Activated CD4-positive, alpha-beta T cell treated with anti-CD3 and anti-CD28 coated beads for 4 hours (primary cell): Measurements from ENCODE around the gene PRDM11.
A peak's percentile ranks its signal among the peaks of the same experiment; 100 is the strongest.

ENCODE experiments used
- DNase-seq, 2 donors: peaks; one replicate each; pipeline ENCODE4 v3.0.0-alpha.2; 2020

PRDM11 gene

GRCh38 chr11:45213316-45213665 lies 66.9 kb downstream of the PRDM11 start:
- no peak for DNase-seq

GRCh38 chr11:45213717-45214116 lies 67.3 kb downstream of the PRDM11 start:
- DNase-seq, result no peak

- DNase-seq, result no peak
Observed at GRCh38 chr11:45215098-45215865, 68.8 kb downstream of the PRDM11 start.

GRCh38 chr11:45216031-45216430 lies 69.6 kb downstream of the PRDM11 start:
- DNase-seq, result no peak

GRCh38 chr11:45216901-45217300 lies 70.5 kb downstream of the PRDM11 start:
- DNase-seq, result no peak

GRCh38 chr11:45217991-45218390 lies 71.6 kb downstream of the PRDM11 start:
- DNase-seq, result no peak

- no peak for DNase-seq
Observed at GRCh38 chr11:45218705-45219104, 72.3 kb downstream of the PRDM11 start.

- no peak for DNase-seq
Observed at GRCh38 chr11:45219411-45219810, 73.0 kb downstream of the PRDM11 start.

- DNase-seq, result no peak
Observed at GRCh38 chr11:45223496-45223895, 77.1 kb downstream of the PRDM11 start.

- DNase-seq, result no peak
Observed at GRCh38 chr11:45224766-45225165, 78.3 kb downstream of the PRDM11 start.

- no peak for DNase-seq
Observed at GRCh38 chr11:45225277-45225676, 78.8 kb downstream of the PRDM11 start.

- no peak for DNase-seq
Observed at GRCh38 chr11:45225961-45226871, 79.8 kb downstream of the PRDM11 start.

- no peak for DNase-seq
Observed at GRCh38 chr11:45226901-45227300, 80.5 kb downstream of the PRDM11 start.

GRCh38 chr11:45227836-45228235 lies 81.4 kb downstream of the PRDM11 start:
- no peak for DNase-seq

GRCh38 chr11:45229401-45230020 lies 83.1 kb downstream of the PRDM11 start:
- DNase-seq, result no peak

- DNase-seq, result no peak
Observed at GRCh38 chr11:45232341-45233080, 86.1 kb downstream of the PRDM11 start.

- DNase-seq, result peak; percentile 37 to 54
Observed at GRCh38 chr11:45233121-45233803, 86.8 kb downstream of the PRDM11 start.

- DNase-seq, result no peak
Observed at GRCh38 chr11:45233804-45234170, 87.3 kb downstream of the PRDM11 start.

- no peak for DNase-seq
Observed at GRCh38 chr11:45234306-45235006, 88.0 kb downstream of the PRDM11 start.

GRCh38 chr11:45237711-45238315 lies 91.4 kb downstream of the PRDM11 start:
- DNase-seq, result no peak

- DNase-seq, result no peak
Observed at GRCh38 chr11:45238724-45239123, 92.3 kb downstream of the PRDM11 start.
